Measurements from ENCODE around the gene JMJD6. TPM values are rescaled to one million over a fixed set of nuclear protein-coding genes. Genes with fewer than 3 reads are reported as not detected.

JMJD6 gene
- total and polyA plus RNA-seq, 9 of the 15 experiments (the other 6 are each of a cell fraction or from before 2014, with no cell fraction given) = 2.5 to 52.3 (median 36.3) TPM

DNA sequence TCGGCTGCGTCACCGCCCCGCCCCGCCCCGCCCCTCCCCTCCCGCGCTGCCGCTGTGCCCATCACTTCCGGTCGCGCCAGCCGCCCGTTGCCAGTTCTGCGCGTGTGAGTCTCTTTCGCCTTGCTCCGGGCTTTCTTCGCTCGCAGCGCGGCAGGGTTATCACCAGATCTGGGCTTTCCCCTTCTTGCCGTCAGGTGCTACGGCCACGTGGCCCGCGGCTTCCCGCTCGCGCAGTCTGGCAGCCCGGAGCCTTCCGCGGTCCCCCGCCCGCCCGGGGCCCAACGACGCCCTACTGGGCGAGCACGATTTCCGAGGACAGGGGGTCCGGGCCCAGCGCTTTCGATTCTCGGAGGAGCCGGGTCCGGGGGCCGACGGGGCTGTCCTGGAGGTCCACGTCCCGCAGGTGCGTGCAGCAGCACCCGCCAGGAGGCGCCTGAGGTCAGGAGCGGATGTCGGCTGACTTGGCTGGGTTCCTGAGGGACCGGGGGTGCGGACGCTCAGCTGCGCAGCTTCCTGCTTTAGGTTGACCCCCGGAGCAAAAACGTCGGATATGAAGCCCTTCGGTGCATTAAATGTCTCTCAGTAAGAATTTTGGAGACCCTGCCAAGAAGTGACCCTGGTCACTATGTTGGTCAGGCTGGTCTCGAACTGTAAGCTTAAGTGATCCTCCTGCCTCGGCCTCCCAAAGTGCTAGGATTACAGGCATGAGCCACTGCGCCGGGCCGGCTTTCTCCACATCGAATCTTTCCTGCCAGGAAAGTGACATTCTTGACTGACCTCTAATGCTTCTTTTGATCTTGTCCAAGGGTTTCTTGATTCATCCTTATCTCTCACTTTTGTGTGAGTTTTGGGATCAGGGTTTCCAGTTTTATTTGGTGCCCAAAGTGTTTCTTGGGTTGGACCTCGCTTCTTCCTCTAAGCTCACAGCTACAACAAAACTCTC is 641 bp upstream of the JMJD6 start, which contains the start of gene METTL23 (continued):
- no peak for TF ChIP-seq ZNF79 (CRISPR knock-in tag; IDR thresholded peaks at IDR 0.05; ENCODE audit: low read depth)
- peak; percentile 57 for TF ChIP-seq POLR2B (IDR thresholded peaks at IDR 0.05; ENCODE audit: low read depth, partially characterized antibody)
- peak; percentile 63 for TF ChIP-seq LCOR (CRISPR knock-in tag; IDR thresholded peaks at IDR 0.05)
- TF ChIP-seq, protein P1, sequence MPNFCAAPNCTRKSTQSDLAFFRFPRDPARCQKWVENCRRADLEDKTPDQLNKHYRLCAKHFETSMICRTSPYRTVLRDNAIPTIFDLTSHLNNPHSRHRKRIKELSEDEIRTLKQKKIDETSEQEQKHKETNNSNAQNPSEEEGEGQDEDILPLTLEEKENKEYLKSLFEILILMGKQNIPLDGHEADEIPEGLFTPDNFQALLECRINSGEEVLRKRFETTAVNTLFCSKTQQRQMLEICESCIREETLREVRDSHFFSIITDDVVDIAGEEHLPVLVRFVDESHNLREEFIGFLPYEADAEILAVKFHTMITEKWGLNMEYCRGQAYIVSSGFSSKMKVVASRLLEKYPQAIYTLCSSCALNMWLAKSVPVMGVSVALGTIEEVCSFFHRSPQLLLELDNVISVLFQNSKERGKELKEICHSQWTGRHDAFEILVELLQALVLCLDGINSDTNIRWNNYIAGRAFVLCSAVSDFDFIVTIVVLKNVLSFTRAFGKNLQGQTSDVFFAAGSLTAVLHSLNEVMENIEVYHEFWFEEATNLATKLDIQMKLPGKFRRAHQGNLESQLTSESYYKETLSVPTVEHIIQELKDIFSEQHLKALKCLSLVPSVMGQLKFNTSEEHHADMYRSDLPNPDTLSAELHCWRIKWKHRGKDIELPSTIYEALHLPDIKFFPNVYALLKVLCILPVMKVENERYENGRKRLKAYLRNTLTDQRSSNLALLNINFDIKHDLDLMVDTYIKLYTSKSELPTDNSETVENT (CRISPR knock-in tag; IDR thresholded peaks at IDR 0.05) = no peak
- TF ChIP-seq, protein P2, sequence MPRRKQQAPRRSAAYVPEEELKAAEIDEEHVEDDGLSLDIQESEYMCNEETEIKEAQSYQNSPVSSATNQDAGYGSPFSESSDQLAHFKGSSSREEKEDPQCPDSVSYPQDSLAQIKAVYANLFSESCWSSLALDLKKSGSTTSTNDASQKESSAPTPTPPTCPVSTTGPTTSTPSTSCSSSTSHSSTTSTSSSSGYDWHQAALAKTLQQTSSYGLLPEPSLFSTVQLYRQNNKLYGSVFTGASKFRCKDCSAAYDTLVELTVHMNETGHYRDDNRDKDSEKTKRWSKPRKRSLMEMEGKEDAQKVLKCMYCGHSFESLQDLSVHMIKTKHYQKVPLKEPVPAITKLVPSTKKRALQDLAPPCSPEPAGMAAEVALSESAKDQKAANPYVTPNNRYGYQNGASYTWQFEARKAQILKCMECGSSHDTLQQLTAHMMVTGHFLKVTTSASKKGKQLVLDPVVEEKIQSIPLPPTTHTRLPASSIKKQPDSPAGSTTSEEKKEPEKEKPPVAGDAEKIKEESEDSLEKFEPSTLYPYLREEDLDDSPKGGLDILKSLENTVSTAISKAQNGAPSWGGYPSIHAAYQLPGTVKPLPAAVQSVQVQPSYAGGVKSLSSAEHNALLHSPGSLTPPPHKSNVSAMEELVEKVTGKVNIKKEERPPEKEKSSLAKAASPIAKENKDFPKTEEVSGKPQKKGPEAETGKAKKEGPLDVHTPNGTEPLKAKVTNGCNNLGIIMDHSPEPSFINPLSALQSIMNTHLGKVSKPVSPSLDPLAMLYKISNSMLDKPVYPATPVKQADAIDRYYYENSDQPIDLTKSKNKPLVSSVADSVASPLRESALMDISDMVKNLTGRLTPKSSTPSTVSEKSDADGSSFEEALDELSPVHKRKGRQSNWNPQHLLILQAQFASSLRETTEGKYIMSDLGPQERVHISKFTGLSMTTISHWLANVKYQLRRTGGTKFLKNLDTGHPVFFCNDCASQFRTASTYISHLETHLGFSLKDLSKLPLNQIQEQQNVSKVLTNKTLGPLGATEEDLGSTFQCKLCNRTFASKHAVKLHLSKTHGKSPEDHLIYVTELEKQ (CRISPR knock-in tag; IDR thresholded peaks at IDR 0.05) = no peak
- no peak for TF ChIP-seq ZNF175 (CRISPR knock-in tag; IDR thresholded peaks at IDR 0.05; ENCODE audit: low read depth)
- TF ChIP-seq, protein P3, sequence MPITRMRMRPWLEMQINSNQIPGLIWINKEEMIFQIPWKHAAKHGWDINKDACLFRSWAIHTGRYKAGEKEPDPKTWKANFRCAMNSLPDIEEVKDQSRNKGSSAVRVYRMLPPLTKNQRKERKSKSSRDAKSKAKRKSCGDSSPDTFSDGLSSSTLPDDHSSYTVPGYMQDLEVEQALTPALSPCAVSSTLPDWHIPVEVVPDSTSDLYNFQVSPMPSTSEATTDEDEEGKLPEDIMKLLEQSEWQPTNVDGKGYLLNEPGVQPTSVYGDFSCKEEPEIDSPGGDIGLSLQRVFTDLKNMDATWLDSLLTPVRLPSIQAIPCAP (CRISPR knock-in tag; IDR thresholded peaks at IDR 0.05; ENCODE audit: borderline replicate concordance) = no peak
- TF ChIP-seq, protein P4, sequence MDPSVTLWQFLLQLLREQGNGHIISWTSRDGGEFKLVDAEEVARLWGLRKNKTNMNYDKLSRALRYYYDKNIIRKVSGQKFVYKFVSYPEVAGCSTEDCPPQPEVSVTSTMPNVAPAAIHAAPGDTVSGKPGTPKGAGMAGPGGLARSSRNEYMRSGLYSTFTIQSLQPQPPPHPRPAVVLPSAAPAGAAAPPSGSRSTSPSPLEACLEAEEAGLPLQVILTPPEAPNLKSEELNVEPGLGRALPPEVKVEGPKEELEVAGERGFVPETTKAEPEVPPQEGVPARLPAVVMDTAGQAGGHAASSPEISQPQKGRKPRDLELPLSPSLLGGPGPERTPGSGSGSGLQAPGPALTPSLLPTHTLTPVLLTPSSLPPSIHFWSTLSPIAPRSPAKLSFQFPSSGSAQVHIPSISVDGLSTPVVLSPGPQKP (CRISPR knock-in tag; IDR thresholded peaks at IDR 0.05) = 0 out of 2 replicates have a peak, but pooled peaks have one; percentile 72
- TF ChIP-seq, protein P5, sequence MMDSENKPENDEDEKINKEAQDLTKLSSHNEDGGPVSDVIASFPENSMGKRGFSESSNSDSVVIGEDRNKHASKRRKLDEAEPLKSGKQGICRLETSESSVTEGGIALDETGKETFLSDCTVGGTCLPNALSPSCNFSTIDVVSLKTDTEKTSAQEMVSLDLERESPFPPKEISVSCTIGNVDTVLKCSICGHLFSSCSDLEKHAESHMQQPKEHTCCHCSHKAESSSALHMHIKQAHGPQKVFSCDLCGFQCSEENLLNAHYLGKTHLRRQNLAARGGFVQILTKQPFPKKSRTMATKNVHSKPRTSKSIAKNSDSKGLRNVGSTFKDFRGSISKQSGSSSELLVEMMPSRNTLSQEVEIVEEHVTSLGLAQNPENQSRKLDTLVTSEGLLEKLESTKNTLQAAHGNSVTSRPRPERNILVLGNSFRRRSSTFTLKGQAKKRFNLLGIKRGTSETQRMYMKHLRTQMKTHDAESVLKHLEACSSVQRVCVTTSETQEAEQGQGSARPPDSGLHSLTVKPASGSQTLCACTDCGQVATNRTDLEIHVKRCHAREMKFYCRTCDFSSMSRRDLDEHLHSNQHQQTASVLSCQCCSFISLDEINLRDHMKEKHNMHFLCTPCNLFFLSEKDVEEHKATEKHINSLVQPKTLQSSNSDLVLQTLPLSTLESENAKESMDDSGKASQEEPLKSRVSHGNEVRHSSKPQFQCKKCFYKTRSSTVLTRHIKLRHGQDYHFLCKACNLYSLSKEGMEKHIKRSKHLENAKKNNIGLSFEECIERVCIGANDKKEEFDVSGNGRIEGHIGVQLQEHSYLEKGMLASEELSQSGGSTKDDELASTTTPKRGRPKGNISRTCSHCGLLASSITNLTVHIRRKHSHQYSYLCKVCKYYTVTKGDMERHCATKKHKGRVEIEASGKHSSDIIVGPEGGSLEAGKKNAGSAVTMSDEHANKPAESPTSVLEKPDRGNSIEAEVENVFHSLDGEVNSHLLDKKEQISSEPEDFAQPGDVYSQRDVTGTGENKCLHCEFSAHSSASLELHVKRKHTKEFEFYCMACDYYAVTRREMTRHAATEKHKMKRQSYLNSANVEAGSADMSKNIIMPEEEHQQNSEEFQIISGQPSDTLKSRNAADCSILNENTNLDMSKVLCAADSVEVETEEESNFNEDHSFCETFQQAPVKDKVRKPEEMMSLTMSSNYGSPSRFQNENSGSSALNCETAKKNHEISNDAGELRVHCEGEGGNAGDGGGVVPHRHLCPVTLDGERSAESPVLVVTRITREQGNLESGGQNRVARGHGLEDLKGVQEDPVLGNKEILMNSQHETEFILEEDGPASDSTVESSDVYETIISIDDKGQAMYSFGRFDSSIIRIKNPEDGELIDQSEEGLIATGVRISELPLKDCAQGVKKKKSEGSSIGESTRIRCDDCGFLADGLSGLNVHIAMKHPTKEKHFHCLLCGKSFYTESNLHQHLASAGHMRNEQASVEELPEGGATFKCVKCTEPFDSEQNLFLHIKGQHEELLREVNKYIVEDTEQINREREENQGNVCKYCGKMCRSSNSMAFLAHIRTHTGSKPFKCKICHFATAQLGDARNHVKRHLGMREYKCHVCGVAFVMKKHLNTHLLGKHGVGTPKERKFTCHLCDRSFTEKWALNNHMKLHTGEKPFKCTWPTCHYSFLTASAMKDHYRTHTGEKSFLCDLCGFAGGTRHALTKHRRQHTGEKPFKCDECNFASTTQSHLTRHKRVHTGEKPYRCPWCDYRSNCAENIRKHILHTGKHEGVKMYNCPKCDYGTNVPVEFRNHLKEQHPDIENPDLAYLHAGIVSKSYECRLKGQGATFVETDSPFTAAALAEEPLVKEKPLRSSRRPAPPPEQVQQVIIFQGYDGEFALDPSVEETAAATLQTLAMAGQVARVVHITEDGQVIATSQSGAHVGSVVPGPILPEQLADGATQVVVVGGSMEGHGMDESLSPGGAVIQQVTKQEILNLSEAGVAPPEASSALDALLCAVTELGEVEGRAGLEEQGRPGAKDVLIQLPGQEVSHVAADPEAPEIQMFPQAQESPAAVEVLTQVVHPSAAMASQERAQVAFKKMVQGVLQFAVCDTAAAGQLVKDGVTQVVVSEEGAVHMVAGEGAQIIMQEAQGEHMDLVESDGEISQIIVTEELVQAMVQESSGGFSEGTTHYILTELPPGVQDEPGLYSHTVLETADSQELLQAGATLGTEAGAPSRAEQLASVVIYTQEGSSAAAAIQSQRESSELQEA (IDR thresholded peaks at IDR 0.05; ENCODE audit: low read depth) = no peak
